GM12892 (cell line): ENCODE results near the gene RNASET2.

Experiments
- POLR2AphosphoS5 ChIP-seq: IDR thresholded peaks from 2 replicates; pipeline ENCODE4 v1.6.1; 2011; ENCODE audit warnings: low read depth, low read length, control low read depth
- TAF1 ChIP-seq: IDR thresholded peaks from 2 replicates; pipeline ENCODE4 v1.6.1; 2011; ENCODE audit warnings: low read depth, mild to moderate bottlenecking, control low read depth, low read length, borderline replicate concordance

- TF ChIP-seq TAF1 (no peak), POLR2AphosphoS5 (no peak)
Observed at GRCh38 chr6:166972101-166972500, 15.8 kb upstream of the RNASET2 start.
